Upper lobe of left lung (tissue), 6 donors: Measurements from ENCODE around the gene PCDHGB7. TPM values are rescaled to one million over a fixed set of nuclear protein-coding genes. Genes with fewer than 3 reads are reported as not detected.

Source experiments
- ATAC-seq, 2 donors: fragments of 200-7000 bp; cut with Tn5 transposase; one replicate each; pipeline ENCODE4 v1.9.1; 2022; ENCODE audit warnings: mild to moderate bottlenecking in 2 of 2, moderate library complexity in 2 of 2; ENCODE audit not compliant: low FRiP score in 2 of 2
- DNase-seq, 2 donors: peaks; one replicate each; pipeline ENCODE4 v3.0.0-alpha.2; 2019 to 2020
- H3K27ac ChIP-seq, 4 donors: fragments of 200-600 bp; sonication (generic); one replicate each; pipeline ENCODE4 v1.5.1; 2016 to 2019
- H3K27me3 ChIP-seq, 4 donors: fragments of 200-600 bp; sonication (generic); one replicate each; pipeline ENCODE4 v1.5.1; 2017 to 2019
- H3K36me3 ChIP-seq, 4 donors: fragments of 200-600 bp; sonication (generic); one replicate each; pipeline ENCODE4 v1.5.1; 2016 to 2019
- H3K4me1 ChIP-seq, 4 donors: fragments of 200-600 bp; sonication (generic); one replicate each; pipeline ENCODE4 v1.5.1; 2018 to 2019
- H3K4me3 ChIP-seq, 4 donors: fragments of 200-600 bp; sonication (generic); one replicate each; pipeline ENCODE4 v1.5.1; 2017 to 2019; ENCODE audit warnings: mild to moderate bottlenecking in 2 of 4, moderate library complexity in 1 of 4
- H3K9me3 ChIP-seq, 4 donors: fragments of 200-600 bp; sonication (generic); one replicate each; pipeline ENCODE4 v1.5.1; 2018 to 2019
- EP300 ChIP-seq, 4 donors: sonication (generic); formaldehyde crosslinking; IDR thresholded peaks; one replicate each; pipeline ENCODE4 v1.5.1; 2017; ENCODE audit warnings: antibody characterized with exemption in 4 of 4, control low read depth in 2 of 4
- POLR2A ChIP-seq, 4 donors: fragments of 450-650 bp; IDR thresholded peaks; one replicate each; pipeline ENCODE4 v1.5.1; 2016 to 2017; ENCODE audit warnings: antibody characterized with exemption in 4 of 4, mild to moderate bottlenecking in 2 of 4
- POLR2AphosphoS5 ChIP-seq, 2 donors: sonication (generic); formaldehyde crosslinking; IDR thresholded peaks; one replicate each; pipeline ENCODE4 v1.5.1; 2017; ENCODE audit warnings: antibody characterized with exemption in 2 of 2
- WGBS, 2 donors: methylation state at CpG; one replicate each; pipeline ENCODE4 v1.1.5; 2017 to 2018; 5-methylcytosine and 5-hydroxymethylcytosine counted together
- total RNA-seq, 6 donors: library from RNA; depleted of rRNA in 4 of 6; stranded (reverse); fragments of >200 nt in 4 of 6; gene quantifications; one replicate each; pipeline versions ENCODE4 v1.1.0 to v1.2.1, GENCODE V29; 2016 to 2021
- TF ChIP-seq, protein P1 (sequence below), 6 experiments: fragments of 450-650 bp in 4 of 6; fragments of 200-600 bp in 2 of 6; sonication (generic) in 2 of 6; IDR thresholded peaks; one replicate each; pipeline ENCODE4 v1.5.1; 2016 to 2019; ENCODE audit warnings: antibody characterized with exemption in 6 of 6
- donor health status: DM: no; HTN: no; CAD: no; lungs with moderate emphysema.
- donor health status: DM: no; HTN: yes; CAD: no; lungs with severe emphysema.

Gene PCDHGB7
- total RNA-seq, 6 donors from 2014 or later = 7.0 to 22.5 (median 12.7) TPM

DNA sequence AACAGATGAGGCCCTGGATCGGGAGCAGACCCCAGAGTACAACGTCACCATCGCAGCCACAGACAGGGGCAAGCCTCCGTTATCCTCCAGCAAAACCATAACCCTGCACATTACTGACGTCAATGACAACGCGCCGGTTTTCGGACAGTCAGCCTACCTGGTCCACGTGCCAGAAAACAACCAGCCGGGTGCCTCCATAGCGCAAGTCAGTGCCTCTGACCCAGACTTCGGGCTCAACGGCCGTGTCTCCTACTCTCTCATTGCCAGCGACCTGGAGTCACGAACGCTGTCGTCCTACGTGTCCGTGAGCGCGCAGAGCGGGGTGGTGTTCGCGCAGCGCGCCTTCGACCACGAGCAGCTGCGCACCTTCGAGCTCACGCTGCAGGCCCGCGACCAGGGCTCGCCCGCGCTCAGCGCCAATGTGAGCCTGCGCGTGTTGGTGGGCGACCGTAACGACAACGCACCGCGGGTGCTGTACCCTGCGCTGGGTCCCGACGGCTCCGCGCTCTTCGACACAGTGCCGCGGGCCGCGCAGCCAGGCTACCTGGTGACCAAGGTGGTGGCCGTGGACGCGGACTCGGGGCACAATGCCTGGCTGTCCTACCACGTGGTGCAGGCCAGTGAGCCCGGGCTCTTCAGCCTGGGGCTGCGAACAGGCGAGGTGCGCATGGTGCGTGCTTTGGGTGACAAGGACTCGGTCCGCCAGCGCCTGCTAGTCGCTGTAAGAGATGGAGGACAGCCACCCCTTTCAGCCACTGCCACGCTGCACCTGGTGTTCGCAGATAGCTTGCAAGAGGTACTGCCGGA is 1.8 kb downstream of the PCDHGB7 start:
- no peaks in the 10 kb centered on the region for H3K27me3 ChIP-seq
- WGBS, 2 donors = 39 to 45% methylated on average over 17 to 55 of the region's 74 CpGs
- H3K4me3 ChIP-seq = no peak overlapping the region
- peaks cover 59 to 93% (median 79%) of the 10 kb centered on the region in 4 donors for H3K9me3 ChIP-seq
- no peak overlapping the region for H3K27ac ChIP-seq
- no peaks in the 10 kb centered on the region for H3K36me3 ChIP-seq
- peaks cover 0 to 17% (median 1%) of the 10 kb centered on the region in 4 donors for H3K4me1 ChIP-seq
- DNase-seq (peak in 1 of 2 donors; percentile 78), ATAC-seq (no peak)
- TF ChIP-seq, protein P1, sequence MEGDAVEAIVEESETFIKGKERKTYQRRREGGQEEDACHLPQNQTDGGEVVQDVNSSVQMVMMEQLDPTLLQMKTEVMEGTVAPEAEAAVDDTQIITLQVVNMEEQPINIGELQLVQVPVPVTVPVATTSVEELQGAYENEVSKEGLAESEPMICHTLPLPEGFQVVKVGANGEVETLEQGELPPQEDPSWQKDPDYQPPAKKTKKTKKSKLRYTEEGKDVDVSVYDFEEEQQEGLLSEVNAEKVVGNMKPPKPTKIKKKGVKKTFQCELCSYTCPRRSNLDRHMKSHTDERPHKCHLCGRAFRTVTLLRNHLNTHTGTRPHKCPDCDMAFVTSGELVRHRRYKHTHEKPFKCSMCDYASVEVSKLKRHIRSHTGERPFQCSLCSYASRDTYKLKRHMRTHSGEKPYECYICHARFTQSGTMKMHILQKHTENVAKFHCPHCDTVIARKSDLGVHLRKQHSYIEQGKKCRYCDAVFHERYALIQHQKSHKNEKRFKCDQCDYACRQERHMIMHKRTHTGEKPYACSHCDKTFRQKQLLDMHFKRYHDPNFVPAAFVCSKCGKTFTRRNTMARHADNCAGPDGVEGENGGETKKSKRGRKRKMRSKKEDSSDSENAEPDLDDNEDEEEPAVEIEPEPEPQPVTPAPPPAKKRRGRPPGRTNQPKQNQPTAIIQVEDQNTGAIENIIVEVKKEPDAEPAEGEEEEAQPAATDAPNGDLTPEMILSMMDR (IDR thresholded peaks at IDR 0.05) = no peak
- TF ChIP-seq EP300 (IDR thresholded peaks at IDR 0.05) = no peak
- no peak for TF ChIP-seq POLR2A (IDR thresholded peaks at IDR 0.05)
- TF ChIP-seq POLR2AphosphoS5 (IDR thresholded peaks at IDR 0.05) = no peak

DNA sequence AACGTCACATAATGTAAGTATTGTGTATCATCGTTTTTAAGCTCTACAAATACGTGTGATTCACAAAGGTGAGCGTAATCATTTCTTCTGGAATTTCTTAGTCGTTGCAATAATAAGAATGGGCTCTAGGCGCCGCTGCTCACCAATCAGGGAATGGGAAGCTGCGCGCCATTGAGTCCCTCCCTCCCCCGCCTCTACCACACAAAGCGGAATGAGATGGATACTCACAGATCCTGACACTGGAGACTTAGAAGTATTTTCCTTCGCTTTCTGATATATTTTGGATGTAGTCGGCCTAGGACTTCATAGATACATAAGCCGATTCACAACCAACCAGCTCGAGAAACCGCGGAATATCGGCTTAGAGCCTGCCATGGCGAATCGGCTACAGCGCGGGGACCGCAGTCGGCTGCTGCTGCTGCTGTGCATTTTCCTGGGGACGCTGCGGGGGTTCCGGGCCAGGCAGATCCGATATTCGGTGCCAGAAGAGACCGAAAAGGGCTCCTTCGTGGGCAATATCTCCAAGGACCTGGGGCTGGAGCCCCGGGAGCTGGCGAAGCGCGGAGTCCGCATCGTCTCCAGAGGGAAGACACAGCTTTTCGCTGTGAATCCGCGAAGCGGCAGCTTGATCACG is 3.5 kb downstream of the PCDHGB7 start, which contains the start of gene PCDHGA11:
Gene PCDHGA11 (plus strand): TSS at position 197 of the 634 bp plus-strand sequence. CDS start 177 bp downstream, at position 374.
- TF ChIP-seq, protein P1 (IDR thresholded peaks at IDR 0.05) = peak in 4 of 6 experiments; percentile 20 to 43 (median 37)
- no peak for TF ChIP-seq EP300 (IDR thresholded peaks at IDR 0.05)
- Histone ChIP-seq H3K27me3 (no peaks in the 10 kb centered on the region), H3K4me3 (peak within 1 kb of the TSS in 3 of 4 donors; percentile 22 to 46 (median 31)), H3K9me3 (peaks cover 67 to 94% (median 81%) of the 10 kb centered on the region in 4 donors), H3K36me3 (no peaks in the 10 kb centered on the region), H3K27ac (no peak within 1 kb of the TSS), H3K4me1 (peaks cover 0 to 13% (median 1%) of the 10 kb centered on the region in 4 donors)
- DNase-seq (peak; percentile 59 to 77), ATAC-seq (peak in 1 of 2 donors; percentile 64)
- WGBS, 2 donors = 10 to 13% methylated on average over 21 to 42 of the region's 42 CpGs

DNA sequence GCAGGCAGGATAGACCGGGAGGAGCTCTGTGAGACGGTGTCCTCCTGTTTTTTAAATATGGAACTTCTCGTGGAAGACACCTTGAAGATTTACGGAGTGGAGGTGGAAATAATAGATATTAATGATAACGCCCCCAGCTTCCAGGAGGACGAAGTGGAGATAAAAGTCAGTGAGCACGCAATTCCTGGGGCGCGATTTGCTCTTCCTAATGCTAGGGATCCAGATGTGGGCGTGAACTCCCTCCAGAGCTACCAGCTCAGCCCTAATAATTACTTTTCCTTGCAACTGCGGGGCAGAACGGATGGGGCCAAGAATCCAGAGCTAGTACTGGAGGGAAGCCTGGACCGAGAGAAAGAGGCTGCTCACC is 4.0 kb downstream of the PCDHGB7 start:
- ATAC-seq = no peak
- H3K27me3 ChIP-seq = no peaks in the 10 kb centered on the region
- H3K9me3 ChIP-seq = peaks cover 72 to 95% (median 82%) of the 10 kb centered on the region in 4 donors
- peak overlapping the region in 3 of 4 donors; percentile 22 to 46 (median 31) for H3K4me3 ChIP-seq
- H3K27ac ChIP-seq = no peak overlapping the region
- TF ChIP-seq, protein P1 (IDR thresholded peaks at IDR 0.05) = no peak
- TF ChIP-seq EP300 (IDR thresholded peaks at IDR 0.05) = no peak
- no peak for TF ChIP-seq POLR2AphosphoS5 (IDR thresholded peaks at IDR 0.05)
- TF ChIP-seq POLR2A (IDR thresholded peaks at IDR 0.05) = no peak
- no peaks in the 10 kb centered on the region for H3K36me3 ChIP-seq
- H3K4me1 ChIP-seq = peaks cover 0 to 13% (median 1%) of the 10 kb centered on the region in 4 donors
- no peak for DNase-seq
- WGBS, 2 donors = 15 to 17% methylated on average over 12 to 13 of the region's 13 CpGs

DNA sequence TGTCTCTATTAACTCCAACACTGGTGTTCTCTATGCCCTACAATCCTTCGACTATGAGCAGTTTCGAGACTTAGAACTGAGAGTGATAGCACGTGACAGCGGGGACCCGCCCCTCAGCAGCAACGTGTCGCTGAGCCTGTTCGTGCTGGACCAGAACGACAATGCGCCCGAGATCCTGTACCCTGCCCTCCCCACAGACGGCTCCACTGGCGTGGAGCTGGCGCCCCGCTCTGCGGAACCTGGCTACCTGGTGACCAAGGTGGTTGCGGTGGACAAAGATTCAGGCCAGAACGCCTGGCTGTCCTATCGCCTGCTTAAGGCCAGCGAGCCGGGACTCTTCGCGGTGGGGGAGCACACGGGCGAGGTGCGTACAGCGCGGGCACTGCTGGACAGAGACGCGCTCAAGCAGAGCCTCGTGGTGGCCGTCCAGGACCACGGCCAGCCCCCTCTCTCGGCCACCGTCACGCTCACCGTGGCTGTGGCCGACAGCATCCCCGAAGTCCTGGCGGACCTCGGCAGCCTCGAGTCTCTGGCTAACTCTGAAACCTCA is 5.3 kb downstream of the PCDHGB7 start:
- Histone ChIP-seq H3K36me3 (no peaks in the 10 kb centered on the region), H3K27me3 (no peaks in the 10 kb centered on the region), H3K27ac (no peak overlapping the region), H3K4me3 (no peak overlapping the region), H3K9me3 (peaks cover 80 to 97% (median 89%) of the 10 kb centered on the region in 4 donors), H3K4me1 (peaks cover 0 to 13% (median 1%) of the 10 kb centered on the region in 4 donors)
- WGBS, 2 donors = 32% methylated on average over 28 to 39 of the region's 42 CpGs
- DNase-seq = peak in 1 of 2 donors; percentile 59
- TF ChIP-seq POLR2A (IDR thresholded peaks at IDR 0.05) (no peak), EP300 (IDR thresholded peaks at IDR 0.05) (no peak), POLR2AphosphoS5 (IDR thresholded peaks at IDR 0.05) (no peak)
- TF ChIP-seq, protein P1 (IDR thresholded peaks at IDR 0.05) = no peak
- ATAC-seq = no peak
